Neuronal stem cell (in vitro differentiated cells): Measurements from ENCODE around the gene RNASE11.

Experiments used
- DNase-seq: peaks from one replicate; pipeline ENCODE4 v3.0.0-alpha.2; 2013; ENCODE audit warnings: low spot score
- H2AFZ ChIP-seq: one replicate; pipeline ENCODE4 v1.6.1; 2013; ENCODE audit warnings: mild to moderate bottlenecking, low read length, inconsistent platforms
- H2AK5ac ChIP-seq: 2 replicates; pipeline ENCODE4 v1.6.1; 2013; ENCODE audit warnings: low read depth, mild to moderate bottlenecking, inconsistent platforms, low read length, moderate library complexity, mixed read lengths
- H2BK120ac ChIP-seq: 2 replicates; pipeline ENCODE4 v1.6.1; 2013; ENCODE audit warnings: low read depth, mild to moderate bottlenecking, inconsistent platforms, low read length, moderate library complexity, mixed read lengths
- H2BK12ac ChIP-seq: one replicate; pipeline ENCODE4 v1.6.1; 2013; ENCODE audit warnings: low read length, inconsistent platforms
- H2BK15ac ChIP-seq: 2 replicates; pipeline ENCODE4 v1.6.1; 2013; ENCODE audit warnings: mild to moderate bottlenecking, low read length, inconsistent platforms, mixed read lengths
- H2BK5ac ChIP-seq: one replicate; pipeline ENCODE4 v1.6.1; 2013; ENCODE audit warnings: inconsistent platforms, mild to moderate bottlenecking, low read length, moderate library complexity
- H3K14ac ChIP-seq: one replicate; pipeline ENCODE4 v1.6.1; 2013; ENCODE audit warnings: low read length, inconsistent platforms
- H3K18ac ChIP-seq: 2 replicates; pipeline ENCODE4 v1.6.1; 2013; ENCODE audit warnings: low read length, inconsistent platforms
- H3K23ac ChIP-seq: 2 replicates; pipeline ENCODE4 v1.6.1; 2013; ENCODE audit warnings: low read depth, mild to moderate bottlenecking, mixed read lengths, low read length, inconsistent platforms; ENCODE audit not compliant: poor library complexity
- H3K27ac ChIP-seq: replicated peaks from 3 replicates; pipeline ENCODE4 v1.5.1; 2013; ENCODE audit warnings: low read length, inconsistent platforms
- H3K27me3 ChIP-seq, 3 experiments: 2 replicates each; pipeline ENCODE4 v1.6.1; 2013; ENCODE audit warnings: low read length in 3 of 3, mild to moderate bottlenecking in 2 of 3, inconsistent platforms in 1 of 3, low read depth in 1 of 3, mixed read lengths in 1 of 3, moderate library complexity in 1 of 3; ENCODE audit not compliant: control insufficient read depth in 3 of 3, insufficient read depth in 3 of 3
- H3K36me3 ChIP-seq, 2 donors: replicated peaks in 1 of 2; 2 replicates each; pipeline ENCODE4 v1.6.1; 2013; ENCODE audit warnings: low read length in 2 of 2; ENCODE audit not compliant: control insufficient read depth in 2 of 2, insufficient read depth in 2 of 2
- H3K4ac ChIP-seq: 2 replicates; pipeline ENCODE4 v1.6.1; 2013; ENCODE audit warnings: inconsistent platforms, mild to moderate bottlenecking, low read length, moderate library complexity
- H3K4me1 ChIP-seq, 2 donors: 1 replicate in 1 of 2; 2 replicates in 1 of 2; pipeline ENCODE4 v1.6.1; 2013; ENCODE audit warnings: low read length in 2 of 2, low read depth in 1 of 2; ENCODE audit not compliant: control insufficient read depth in 2 of 2, insufficient read depth in 1 of 2
- H3K4me2 ChIP-seq: one replicate; pipeline ENCODE4 v1.6.1; 2013; ENCODE audit warnings: mild to moderate bottlenecking, low read length, inconsistent platforms; ENCODE audit not compliant: insufficient read depth, poor library complexity, severe bottlenecking
- H3K4me3 ChIP-seq, 2 donors: 2 replicates each; pipeline ENCODE4 v1.5.1; 2013; ENCODE audit warnings: low read length in 2 of 2, mild to moderate bottlenecking in 2 of 2, inconsistent platforms in 1 of 2, moderate library complexity in 1 of 2
- H3K79me1 ChIP-seq: one replicate; pipeline ENCODE4 v1.6.1; 2013; ENCODE audit warnings: low read depth, mild to moderate bottlenecking, inconsistent platforms, low read length, moderate library complexity
- H3K9ac ChIP-seq: one replicate; pipeline ENCODE4 v1.6.1; 2013; ENCODE audit warnings: mild to moderate bottlenecking, low read depth, low read length, inconsistent platforms; ENCODE audit not compliant: poor library complexity
- H3K9me3 ChIP-seq, 2 donors: replicated peaks in 1 of 2; 2 replicates each; pipeline versions ENCODE3 to v1.6.1; 2013; ENCODE audit warnings: low read length in 2 of 2, mild to moderate bottlenecking in 2 of 2, inconsistent platforms in 1 of 2, low read depth in 1 of 2, mixed read lengths in 1 of 2, moderate library complexity in 1 of 2; ENCODE audit not compliant: control insufficient read depth in 2 of 2, insufficient read depth in 1 of 2
- H4K8ac ChIP-seq: one replicate; pipeline ENCODE4 v1.6.1; 2013; ENCODE audit warnings: low read depth, mild to moderate bottlenecking, inconsistent platforms, low read length, moderate library complexity
- H4K91ac ChIP-seq: one replicate; pipeline ENCODE4 v1.6.1; 2013; ENCODE audit warnings: low read length, low read depth, mild to moderate bottlenecking, inconsistent platforms; ENCODE audit not compliant: poor library complexity
- WGBS, 2 donors: extraction: QIAGEN DNeasy Blood & Tissue Kit; methylation state at CpG; one replicate each; pipeline ENCODE4 v1.1.7; 2013; ENCODE audit warnings: missing lambda C conversion rate in 2 of 2, mixed read lengths in 1 of 2; ENCODE audit not compliant: insufficient read length in 2 of 2, insufficient replicate concordance in 1 of 2; ENCODE audit errors: extremely low coverage in 2 of 2; 5-methylcytosine and 5-hydroxymethylcytosine counted together

RNASE11 gene

DNA sequence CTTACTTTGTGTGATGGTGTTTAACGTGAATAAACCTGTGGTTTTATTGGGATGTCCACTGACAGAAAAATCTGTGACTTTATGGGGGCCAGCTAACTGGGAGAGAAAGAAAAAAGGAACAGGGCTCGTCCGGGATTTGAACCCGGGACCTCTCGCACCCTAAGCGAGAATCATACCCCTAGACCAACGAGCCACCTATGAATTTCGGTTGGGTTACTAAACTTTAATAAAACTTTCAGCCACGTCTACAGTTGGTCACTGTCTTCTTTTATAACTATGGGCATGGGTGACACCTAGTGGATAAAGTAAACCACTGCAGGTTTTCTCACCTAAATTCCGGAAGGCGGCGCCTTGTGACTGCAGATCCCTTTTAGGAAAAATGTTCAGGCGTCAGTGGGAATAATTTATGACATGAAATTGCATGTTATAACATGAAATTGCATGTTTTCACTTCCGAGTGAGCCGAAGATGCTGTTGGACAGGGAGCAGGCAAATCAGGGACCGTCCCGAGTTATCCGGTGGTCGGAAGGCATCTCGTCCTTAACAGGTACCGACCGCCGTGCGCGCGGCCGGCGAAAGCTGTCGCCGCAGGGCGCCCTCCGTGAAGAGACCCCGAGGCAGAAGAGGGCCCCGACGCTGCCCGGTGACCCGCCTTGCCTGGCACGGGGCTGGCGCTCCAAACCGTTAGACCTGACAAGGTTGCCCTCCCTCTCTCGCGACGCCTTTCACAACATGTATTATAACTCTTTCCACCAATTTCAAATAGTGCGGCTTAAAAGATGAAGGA is 21.6 kb upstream of the RNASE11 start:
- H3K14ac ChIP-seq = no peak overlapping the region
- no peak overlapping the region for H3K27ac ChIP-seq
- H3K18ac ChIP-seq = peak overlapping the region; percentile 92
- peaks cover 0 to 3% (median 3%) of the 10 kb centered on the region in 3 experiments for H3K27me3 ChIP-seq
- no peak overlapping the region for H4K91ac ChIP-seq
- no peaks in the 10 kb centered on the region for H3K79me1 ChIP-seq
- H2BK5ac ChIP-seq = no peak overlapping the region
- no peak overlapping the region for H3K4ac ChIP-seq
- H2BK12ac ChIP-seq = no peak overlapping the region
- H3K23ac ChIP-seq = no peak overlapping the region
- peak overlapping the region; percentile 69 to 99 for H3K4me3 ChIP-seq
- H3K4me1 ChIP-seq = no peaks in the 10 kb centered on the region
- H2BK120ac ChIP-seq = no peak overlapping the region
- H3K9me3 ChIP-seq = no peaks in the 10 kb centered on the region
- peak overlapping the region; percentile 37 for H3K4me2 ChIP-seq
- no CpG with 5 or more reads among the region's 44 CpGs for WGBS, 2 donors
- no peak overlapping the region for H2AK5ac ChIP-seq
- DNase-seq = peak; percentile 87
- no peak overlapping the region for H2BK15ac ChIP-seq
- peak overlapping the region; percentile 92 for H2AFZ ChIP-seq
- H3K36me3 ChIP-seq = no peaks in the 10 kb centered on the region
- peak overlapping the region; percentile 89 for H3K9ac ChIP-seq
- H4K8ac ChIP-seq = no peak overlapping the region

DNA sequence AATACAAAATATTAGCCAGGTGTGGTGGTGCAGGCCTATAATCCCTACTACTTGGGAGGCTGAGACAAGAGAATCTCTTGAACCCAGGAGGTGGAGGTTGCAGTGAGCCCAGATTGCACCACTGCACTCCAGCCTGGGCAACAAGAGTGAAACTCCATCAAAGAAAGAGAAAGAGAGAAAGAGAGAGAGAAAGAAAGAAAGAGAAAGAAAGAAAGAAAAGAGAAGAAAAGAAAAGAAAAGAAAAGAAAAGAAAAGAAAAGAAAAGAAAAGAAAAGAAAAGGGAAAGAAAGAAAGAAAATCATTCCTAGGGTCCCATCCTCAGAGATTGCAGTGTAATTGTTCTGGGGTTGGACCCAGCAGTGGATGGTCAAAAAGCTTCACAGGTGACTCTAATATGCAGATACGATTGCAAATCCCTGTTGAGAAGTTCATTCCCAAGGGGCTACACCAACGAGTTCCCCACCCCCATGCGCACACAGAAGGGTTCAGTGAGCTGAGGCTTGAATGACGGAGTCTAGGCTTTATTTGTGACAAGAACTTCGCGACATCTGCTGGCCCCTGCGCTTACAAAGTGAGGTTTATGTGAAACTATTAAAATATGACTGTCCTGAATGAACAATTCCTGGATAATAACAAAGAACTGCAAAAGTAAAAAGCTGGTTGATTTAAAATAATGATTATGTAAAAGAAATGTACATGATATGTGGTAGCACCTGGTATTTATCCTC is 20.7 kb upstream of the RNASE11 start:
- no CpG with 5 or more reads among the region's 7 CpGs for WGBS, 2 donors
- no peak for DNase-seq
- no peak overlapping the region for H3K4me3 ChIP-seq

GRCh38 chr14:20607617-20608016 is 19.8 kb upstream of the RNASE11 start:
- H2AFZ ChIP-seq = no peak overlapping the region

More for the DNA sequence above, 20.7 kb upstream of the RNASE11 start:
- Histone ChIP-seq H2BK12ac (no peak overlapping the region), H3K23ac (no peak overlapping the region), H2BK15ac (no peak overlapping the region), H3K27me3 (peaks cover 0 to 3% (median 3%) of the 10 kb centered on the region in 3 experiments), H3K4me1 (no peaks in the 10 kb centered on the region), H3K4ac (no peak overlapping the region), H3K9ac (no peak overlapping the region), H2AK5ac (no peak overlapping the region), H2BK5ac (no peak overlapping the region), H3K14ac (no peak overlapping the region), H3K27ac (no peak overlapping the region), H2AFZ (no peak overlapping the region), H4K91ac (no peak overlapping the region), H3K18ac (no peak overlapping the region), H4K8ac (no peak overlapping the region), H3K9me3 (no peaks in the 10 kb centered on the region), H3K79me1 (no peaks in the 10 kb centered on the region), H3K36me3 (no peaks in the 10 kb centered on the region), H2BK120ac (no peak overlapping the region), H3K4me2 (no peak overlapping the region)

DNA sequence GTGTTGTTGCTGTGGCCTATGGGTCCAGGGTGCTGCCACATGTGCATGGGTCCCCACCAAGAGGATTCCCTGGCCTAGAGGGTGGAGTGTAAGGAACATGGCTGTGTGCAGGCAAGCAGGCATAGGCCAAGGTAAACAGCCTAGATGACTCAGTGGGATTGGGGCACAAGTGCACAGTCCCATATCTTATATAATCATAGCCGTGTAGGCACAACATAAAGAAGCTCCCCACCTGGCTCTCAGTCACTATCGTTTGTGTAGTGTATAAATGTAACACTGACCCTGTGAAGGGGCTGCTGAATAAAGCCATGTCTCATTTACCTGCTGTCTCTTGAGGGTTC is 19.1 kb upstream of the RNASE11 start:
- Histone ChIP-seq H3K9me3 (no peaks in the 10 kb centered on the region), H4K8ac (no peak overlapping the region), H3K4me2 (no peak overlapping the region), H3K79me1 (no peaks in the 10 kb centered on the region), H2BK15ac (no peak overlapping the region), H3K9ac (no peak overlapping the region), H4K91ac (no peak overlapping the region), H3K4me1 (no peaks in the 10 kb centered on the region), H3K14ac (no peak overlapping the region), H3K4ac (no peak overlapping the region), H3K36me3 (no peaks in the 10 kb centered on the region), H3K27me3 (peaks cover 0 to 3% (median 3%) of the 10 kb centered on the region in 3 experiments), H2BK12ac (no peak overlapping the region), H3K27ac (no peak overlapping the region), H2BK120ac (no peak overlapping the region), H3K23ac (no peak overlapping the region), H2AFZ (no peak overlapping the region), H3K18ac (no peak overlapping the region), H2AK5ac (no peak overlapping the region), H3K4me3 (no peak overlapping the region), H2BK5ac (no peak overlapping the region)
- no CpG with 5 or more reads among the region's 2 CpGs for WGBS, 2 donors
- DNase-seq = no peak

More at GRCh38 chr14:20607617-20608016, 19.8 kb upstream of the RNASE11 start:
- Histone ChIP-seq H3K27ac (no peak overlapping the region), H3K9me3 (no peaks in the 10 kb centered on the region), H4K8ac (no peak overlapping the region), H3K23ac (no peak overlapping the region), H3K14ac (no peak overlapping the region), H2BK5ac (no peak overlapping the region), H3K4me3 (no peak overlapping the region), H3K18ac (no peak overlapping the region), H4K91ac (no peak overlapping the region), H3K36me3 (no peaks in the 10 kb centered on the region), H2BK120ac (no peak overlapping the region), H2BK15ac (no peak overlapping the region), H3K79me1 (no peaks in the 10 kb centered on the region), H3K4ac (no peak overlapping the region), H3K27me3 (peaks cover 0 to 3% (median 3%) of the 10 kb centered on the region in 3 experiments), H2AK5ac (no peak overlapping the region), H3K4me2 (no peak overlapping the region), H2BK12ac (no peak overlapping the region), H3K9ac (no peak overlapping the region), H3K4me1 (no peaks in the 10 kb centered on the region)
- no CpG with 5 or more reads among the region's 5 CpGs for WGBS, 2 donors
- no peak for DNase-seq
